RWPE1 (cell line): ENCODE data around the gene RNF4.

Experiments
- CTCF ChIA-PET: fragments of 350-600 bp; sonication (Branson Sonifier 250); formaldehyde crosslinking; extraction: SDS; loops from one replicate; lab custom pipeline; 2021; lab: Yijun Ruan, JAX
- POLR2A ChIA-PET: fragments of 400-600 bp; formaldehyde crosslinking; extraction: SDS; loops from one replicate; lab custom pipeline; 2020; ENCODE audit warnings: antibody characterized with exemption; ENCODE audit not compliant: low non-redundant PET; lab: Yijun Ruan, JAX
- DNase-seq: peaks from one replicate; pipeline ENCODE4 v3.0.0; 2012; ENCODE audit warnings: low spot score
- H3K27ac ChIP-seq: fragments of 450-650 bp; 2 replicates; pipeline ENCODE4 v1.5.1; 2017
- TF ChIP-seq, protein P1 (sequence below): fragments of 450-650 bp; conservative IDR thresholded peaks from 2 replicates; pipeline ENCODE4 v1.5.1; 2017; ENCODE audit warnings: low read depth, mild to moderate bottlenecking

Gene RNF4

DNA sequence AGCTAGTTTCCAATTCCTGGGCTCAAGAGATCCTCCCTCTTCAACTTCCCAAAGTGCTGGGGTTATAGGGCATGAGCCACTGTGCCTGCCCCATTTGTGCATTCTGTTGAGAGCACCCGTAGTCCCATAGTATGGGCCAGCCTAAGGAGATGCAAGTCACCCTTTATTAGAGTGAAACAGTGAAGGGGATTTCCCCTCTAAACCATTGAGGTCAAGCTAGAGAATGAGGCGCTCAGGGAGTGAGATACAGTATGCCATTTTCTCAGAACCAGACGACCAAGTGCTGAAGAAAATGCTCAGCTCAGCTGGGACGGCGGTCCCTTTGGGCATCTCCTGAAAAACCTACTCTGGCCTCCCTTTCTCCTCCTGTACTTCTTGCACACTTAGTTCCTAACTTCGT lies 18.7 kb downstream of the RNF4 start:
- H3K27ac ChIP-seq = peak overlapping the region; percentile 11; the same call in 1 of the 2 replicates
- no peak for DNase-seq
- POLR2A ChIA-PET = no interaction called here

DNA sequence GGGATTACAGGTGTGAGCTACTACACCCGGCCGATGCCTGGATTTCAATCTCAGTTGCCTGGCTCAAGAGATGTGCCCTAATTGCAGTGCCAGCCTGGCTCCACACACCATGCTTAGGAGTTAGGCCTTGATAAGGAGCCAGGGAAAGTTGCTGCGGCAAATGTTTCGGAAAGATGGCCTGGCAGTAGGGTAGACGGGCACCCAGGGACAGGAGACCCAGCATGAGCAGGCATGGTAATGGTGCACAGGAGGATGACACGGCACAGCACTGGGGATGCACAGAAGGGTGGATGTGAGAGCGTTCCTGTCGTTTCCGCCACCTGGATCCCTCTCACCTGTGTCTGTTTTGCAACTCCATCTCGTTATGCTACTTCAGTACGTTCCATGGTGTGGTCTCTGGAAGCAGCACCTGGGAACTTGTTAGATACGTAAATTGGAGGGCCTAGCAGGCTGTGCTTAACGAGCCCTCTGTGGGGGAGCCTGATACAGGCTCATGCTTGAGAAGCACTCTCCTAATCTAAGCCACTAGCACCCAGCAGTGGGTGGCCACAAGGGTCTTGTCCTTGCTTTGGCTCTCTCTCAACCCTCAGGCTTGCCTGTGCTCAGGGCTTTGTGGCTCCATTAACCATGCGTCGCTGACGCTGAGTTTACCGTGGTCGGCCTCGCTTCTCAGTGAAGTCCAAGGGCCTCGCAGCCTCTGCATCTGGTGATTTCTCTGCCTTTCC lies 20.3 kb downstream of the RNF4 start:
- TF ChIP-seq, protein P1, sequence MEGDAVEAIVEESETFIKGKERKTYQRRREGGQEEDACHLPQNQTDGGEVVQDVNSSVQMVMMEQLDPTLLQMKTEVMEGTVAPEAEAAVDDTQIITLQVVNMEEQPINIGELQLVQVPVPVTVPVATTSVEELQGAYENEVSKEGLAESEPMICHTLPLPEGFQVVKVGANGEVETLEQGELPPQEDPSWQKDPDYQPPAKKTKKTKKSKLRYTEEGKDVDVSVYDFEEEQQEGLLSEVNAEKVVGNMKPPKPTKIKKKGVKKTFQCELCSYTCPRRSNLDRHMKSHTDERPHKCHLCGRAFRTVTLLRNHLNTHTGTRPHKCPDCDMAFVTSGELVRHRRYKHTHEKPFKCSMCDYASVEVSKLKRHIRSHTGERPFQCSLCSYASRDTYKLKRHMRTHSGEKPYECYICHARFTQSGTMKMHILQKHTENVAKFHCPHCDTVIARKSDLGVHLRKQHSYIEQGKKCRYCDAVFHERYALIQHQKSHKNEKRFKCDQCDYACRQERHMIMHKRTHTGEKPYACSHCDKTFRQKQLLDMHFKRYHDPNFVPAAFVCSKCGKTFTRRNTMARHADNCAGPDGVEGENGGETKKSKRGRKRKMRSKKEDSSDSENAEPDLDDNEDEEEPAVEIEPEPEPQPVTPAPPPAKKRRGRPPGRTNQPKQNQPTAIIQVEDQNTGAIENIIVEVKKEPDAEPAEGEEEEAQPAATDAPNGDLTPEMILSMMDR = no peak
- ChIA-PET POLR2A (no interaction called here), CTCF (interaction anchor here (0.7 to 1.1 kb wide), 2 partner anchors 19 to 297 kb away, joined by 3 read pairs; no protein-coding TSS in a partner anchor)
- peak overlapping the region; percentile 71 for H3K27ac ChIP-seq
- DNase-seq = no peak

More for the DNA sequence above, 18.7 kb downstream of the RNF4 start:
- TF ChIP-seq, protein P1 = no peak
- CTCF ChIA-PET = interaction anchor here (0.6 kb wide), 1 partner anchor 13 kb away, joined by 3 read pairs; no protein-coding TSS in a partner anchor

DNA sequence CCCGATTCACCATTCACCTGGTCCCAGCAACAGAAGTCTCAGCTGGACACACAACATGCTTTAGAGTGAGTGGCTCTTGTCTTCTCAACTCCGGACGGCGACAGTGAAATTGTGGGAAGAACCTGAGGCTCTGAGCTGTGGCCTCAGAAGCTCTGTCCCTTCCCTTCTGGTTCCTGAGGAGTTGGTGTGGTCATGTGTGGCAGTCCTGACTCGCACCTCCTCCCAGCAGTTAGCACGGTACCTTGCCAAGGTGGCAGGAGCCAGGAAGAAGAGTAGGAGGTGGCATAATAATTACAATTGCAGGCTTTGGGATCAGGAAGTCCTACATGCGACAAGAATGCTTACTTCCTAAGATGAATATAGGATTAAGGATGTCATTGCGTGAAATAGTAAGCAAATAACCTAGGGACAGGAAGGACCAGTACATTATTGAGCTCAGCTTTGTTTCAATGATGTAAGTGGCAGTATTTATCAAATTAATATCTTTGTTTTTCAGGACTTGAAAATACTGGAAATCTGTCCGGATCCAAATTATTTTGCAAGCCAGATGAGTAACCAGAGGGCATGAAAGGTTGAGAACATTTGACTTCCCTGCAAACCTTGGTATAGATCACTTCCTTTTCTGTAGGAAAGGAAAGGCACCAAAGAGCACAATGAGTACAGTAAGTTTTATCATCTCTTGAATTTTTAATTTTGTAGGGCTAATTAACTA lies 21.1 kb downstream of the RNF4 start:
- DNase-seq = no peak
- ChIA-PET POLR2A (no interaction called here), CTCF (interaction anchor here (0.7 to 1.1 kb wide), 2 partner anchors 20 to 296 kb away, joined by 3 read pairs; no protein-coding TSS in a partner anchor)
- TF ChIP-seq, protein P1 = no peak
- H3K27ac ChIP-seq = peak overlapping the region; percentile 71

DNA sequence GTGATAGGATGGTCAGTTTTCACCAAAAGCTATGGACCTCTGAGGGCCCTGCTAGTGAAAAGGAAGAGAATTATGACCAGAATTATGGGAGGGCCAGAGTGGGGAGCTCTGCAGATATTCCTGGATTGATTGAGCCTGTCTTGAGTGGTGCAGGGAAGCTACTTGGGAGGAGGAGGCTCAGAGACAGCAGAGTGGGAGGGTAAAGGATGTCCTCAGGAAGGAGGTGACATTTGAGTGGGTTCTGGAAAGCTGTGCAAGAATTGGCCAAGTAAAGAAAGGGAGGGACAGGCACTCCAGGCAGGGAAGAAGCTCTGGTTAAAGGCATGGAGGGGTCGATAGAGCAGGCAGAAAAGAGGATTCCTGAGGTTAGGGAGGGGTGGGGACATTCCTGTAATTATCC lies 24.1 kb downstream of the RNF4 start:
- CTCF ChIA-PET = interaction anchor here (0.6 to 0.7 kb wide), 2 partner anchors 9 to 525 kb away, joined by 4 read pairs; no protein-coding TSS in a partner anchor
- POLR2A ChIA-PET = no interaction called here
- TF ChIP-seq, protein P1 = no peak
- no peak for DNase-seq
- no peak overlapping the region for H3K27ac ChIP-seq

DNA sequence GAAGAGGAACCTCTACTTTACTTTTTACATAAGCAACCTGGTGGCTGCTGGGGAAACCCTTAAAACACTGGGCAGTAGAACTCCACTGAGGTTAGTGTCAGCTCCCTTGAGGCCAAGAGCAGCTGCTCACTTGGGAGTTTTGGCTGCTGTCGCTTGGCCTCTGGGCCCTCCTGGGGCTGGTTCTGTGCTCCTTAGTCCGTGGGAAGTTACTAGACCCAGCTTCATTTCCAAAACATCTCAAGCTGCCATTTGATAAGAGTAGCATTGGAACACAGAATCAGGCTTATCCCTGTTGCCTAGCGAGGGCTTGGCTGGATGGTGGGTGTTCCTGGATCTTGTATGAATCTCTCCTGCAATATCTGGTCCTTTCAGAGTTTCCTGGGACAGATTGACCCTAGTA lies 26.1 kb downstream of the RNF4 start:
- ChIA-PET CTCF (no interaction called here), POLR2A (no interaction called here)
- TF ChIP-seq, protein P1 = no peak
- DNase-seq = no peak
- H3K27ac ChIP-seq = no peak overlapping the region

DNA sequence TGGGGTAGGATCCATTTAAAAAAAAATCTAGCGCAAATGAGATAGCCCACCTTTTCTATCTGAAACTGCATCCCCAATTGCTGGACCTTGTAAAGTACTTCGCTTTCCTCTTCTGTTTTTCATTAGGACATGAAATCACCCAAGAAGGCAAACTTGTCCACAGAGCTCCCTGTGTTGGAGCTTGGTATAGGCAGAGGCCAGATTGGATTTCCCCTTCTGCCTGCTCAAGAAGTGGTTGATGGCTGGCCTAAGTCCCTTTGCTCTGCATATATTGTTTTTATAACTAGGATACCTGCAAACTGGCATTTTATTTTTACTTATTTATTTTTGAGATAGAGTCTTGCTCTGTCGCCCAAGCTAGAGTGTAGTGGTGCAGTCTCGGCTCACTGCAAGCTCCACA lies 28.4 kb downstream of the RNF4 start:
- no peak for DNase-seq
- no peak overlapping the region for H3K27ac ChIP-seq
- ChIA-PET POLR2A (no interaction called here), CTCF (no interaction called here)
- TF ChIP-seq, protein P1 = no peak
